ENCODE measurements around the gene SLC30A4.

The SLC30A4 gene

DNA sequence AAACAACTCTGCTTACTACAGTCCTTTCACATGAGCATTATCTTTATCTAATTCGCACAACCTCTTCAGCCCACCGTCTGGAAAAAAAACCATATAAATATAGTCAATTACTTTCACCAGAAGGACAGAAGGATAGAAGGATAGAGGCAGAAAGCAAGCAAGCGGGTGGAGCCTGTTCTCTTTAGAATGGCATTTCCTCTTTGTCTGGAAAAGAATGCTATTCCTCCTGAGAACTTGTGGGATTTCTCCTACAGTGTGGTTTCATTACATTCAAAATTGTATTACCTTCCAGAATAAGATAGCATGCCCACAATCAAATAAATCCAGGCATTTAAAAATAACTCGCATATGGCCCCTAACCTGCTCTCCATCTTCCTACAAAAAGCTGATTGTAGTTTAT, 23.1 kb downstream of the SLC30A4 start:
- DNase-seq = no peak

DNA sequence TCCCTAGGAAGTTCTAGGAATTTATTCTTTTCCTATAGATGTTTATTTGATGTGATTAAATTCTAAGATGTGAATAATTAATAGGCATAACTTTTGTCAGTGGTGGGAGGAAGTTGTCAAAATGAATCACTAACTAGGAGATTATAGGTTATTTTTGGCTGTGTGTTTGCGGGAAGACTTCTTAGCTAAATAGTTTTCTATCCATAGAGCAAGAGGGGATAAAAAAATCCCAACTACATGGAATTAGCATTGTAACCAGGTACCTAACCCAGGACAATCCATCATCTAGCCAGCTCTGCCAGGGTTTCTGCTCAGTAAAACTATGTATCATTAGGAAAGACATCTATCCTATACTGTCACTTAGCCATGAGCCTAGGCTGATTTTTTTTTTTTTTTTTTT, 23.9 kb downstream of the SLC30A4 start:
- DNase-seq = no peak

DNA sequence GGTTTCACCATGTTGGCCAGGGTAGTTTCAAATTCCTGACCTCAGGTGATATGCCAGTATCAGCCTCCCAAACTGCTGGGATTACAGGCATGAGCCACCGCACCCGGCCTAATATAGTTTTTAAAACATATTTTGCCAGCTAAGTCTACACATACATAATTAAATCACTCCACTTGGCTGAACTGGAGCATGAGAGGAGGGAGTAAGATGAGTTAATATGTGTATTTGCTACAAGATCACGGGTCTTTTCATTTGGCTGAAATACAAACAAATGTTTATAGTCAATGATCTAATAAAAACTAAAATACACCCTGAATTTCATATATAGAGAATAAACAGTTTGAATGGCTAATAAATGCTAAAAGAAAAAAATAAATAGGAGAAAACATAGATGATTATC, 25.3 kb downstream of the SLC30A4 start:
- DNase-seq = no peak

DNA sequence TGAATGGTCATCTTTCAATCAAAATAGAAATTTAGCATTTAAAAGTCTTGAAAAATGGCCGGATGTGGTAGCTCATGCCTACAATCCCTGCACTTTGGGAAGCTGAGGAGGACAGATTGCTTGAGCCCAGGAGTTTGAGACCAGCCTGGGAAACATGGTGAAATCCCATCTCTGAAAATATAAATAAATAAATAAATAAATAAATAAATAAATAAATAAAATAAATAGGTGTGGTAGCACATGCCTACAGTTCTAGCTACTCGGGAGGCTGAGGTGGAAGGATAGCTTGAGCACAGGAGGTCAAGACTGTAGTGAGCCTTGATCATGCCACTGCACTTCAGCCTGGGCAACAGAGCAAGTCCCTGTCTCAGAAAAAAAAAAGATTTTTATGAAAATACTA, 25.9 kb downstream of the SLC30A4 start:
- no peak for DNase-seq

DNA sequence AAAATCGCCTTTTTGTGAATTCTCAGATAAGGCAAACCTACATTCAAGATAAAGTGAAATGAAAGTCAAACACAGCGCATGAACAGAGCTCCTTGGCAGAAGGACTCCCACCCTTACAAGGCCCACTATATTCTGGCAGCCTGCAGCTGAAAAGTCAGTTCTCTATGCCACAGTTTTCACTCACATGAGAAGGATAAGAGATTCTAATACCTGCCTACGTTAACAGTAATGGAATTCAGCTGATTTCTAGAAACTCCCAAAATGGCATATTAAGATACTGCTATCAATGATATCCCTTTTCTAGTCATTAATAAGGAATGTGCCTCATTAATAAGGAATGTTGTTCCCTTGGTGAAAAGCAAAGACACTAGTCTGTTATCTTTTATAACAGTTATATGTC, 27.0 kb downstream of the SLC30A4 start:
- DNase-seq = no peak

DNA sequence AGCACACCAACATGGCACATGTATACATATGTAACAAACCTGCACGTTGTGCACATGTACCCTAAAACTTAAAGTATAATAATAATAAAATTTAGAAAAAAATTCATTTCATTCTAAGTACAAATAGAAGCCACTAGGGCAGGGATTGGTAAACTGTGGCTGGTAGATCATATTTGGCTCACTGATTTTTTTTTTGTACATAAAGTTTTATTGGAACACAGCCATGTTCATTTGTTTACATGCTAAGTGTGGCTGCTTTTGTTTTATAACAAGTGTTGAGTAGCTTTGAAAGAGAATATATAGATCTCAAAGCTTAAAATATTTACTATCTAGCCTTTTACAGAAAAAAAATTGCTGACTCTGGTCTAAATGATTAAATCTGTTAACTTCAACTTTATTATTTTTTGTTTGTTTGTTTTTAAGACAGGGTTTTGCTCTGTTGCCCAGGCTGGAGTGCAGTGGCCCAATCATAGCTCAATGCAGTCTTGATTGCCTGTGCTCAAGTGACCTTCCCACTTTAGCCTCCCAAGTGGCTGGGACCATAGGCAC, 32.8 kb downstream of the SLC30A4 start:
- DNase-seq = no peak

DNA sequence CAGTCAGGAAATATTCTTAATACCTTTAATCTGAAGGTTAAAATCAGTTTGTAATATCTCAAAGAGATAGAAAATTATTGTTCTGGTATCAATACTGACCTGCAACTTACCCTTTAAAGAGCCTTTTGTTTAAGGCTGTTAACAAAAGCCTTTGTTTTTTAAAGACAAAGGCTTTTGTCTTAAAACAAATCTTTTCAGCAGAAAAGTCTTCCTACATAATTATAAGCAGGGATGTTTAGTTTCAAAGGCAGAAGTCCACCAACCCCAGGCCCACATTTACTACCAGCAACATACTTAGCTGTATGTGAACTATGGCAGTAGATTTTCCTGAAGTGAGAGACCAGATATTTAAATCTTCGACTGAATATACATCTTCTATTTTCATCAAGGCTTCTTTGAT, 36.2 kb downstream of the SLC30A4 start:
- DNase-seq = no peak

DNA sequence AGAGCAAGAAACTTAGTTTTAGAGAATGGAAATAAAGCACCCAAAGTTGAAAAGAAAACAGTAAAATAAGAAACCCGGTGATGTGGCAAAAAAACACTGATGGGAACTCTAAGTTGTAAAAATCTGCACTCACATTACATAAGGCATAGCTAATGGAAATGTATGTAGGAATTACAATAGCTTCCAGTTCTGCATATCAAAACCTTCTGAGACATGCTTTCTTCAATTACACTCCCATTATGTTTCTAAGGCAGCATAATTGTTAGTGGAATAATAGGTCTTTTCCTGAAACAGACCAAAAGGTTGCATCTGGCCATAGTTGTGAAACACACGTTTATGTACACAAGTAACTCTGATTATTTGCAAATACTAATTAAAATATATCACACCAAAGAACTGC, 41.4 kb downstream of the SLC30A4 start:
- no peak for DNase-seq

DNA sequence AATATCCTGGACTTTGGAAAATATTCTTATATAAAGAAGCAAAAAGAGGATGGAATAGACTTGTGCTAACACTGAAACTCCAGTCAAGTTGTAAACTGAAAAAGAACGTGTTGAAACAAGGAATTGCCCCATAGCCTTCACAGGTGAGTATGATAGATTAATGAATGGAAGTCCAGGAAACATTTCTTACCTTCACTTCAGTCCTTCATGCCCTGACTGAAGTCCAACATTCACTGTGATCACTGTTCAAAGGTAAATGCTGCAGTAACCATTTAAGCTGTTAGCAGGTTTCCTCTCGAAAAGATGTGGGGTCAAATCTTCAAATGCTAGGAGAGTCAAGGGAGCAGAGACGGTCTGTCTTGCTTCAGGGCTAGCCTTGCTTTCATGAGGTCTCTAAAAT, 46.1 kb downstream of the SLC30A4 start:
- no peak for DNase-seq

DNA sequence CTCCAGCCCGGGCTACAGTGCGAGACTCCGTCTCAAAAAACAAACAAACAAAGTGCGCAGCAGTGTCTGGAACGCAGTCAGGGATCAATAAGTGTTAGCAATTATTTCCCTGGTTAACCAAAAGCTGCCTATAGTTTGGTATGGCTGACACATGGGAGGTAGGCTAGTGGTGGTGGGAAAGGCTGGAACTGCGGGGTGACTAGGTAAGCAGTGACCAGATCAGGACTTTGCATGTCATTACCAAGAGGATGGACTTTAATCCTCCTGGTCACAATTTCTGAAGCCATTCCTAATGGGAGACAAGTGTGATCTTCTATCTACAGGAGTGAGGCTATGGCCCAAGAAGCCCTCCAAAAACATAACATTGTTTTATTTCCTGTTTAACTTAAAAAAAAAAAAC, 47.8 kb downstream of the SLC30A4 start:
- DNase-seq = no peak

DNA sequence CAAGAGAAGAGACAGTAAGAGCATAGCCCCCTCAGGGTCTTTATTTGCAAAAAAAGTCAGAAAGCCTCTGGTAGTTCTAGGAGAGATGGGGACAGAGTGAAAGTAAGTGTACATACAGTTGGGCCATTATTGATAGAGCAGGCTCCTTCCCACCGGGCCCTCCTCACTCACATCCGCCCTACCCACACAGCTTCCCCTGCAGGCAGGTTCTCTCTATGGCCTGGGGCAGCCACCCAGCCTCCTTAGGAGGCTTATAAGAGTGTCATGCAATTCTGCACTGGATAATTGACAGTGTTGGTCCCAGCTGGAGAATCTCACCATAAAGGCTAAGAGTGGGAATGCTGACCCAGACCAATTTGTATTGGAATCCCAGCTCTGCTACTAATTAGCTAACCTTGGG, 49.5 kb downstream of the SLC30A4 start:
- no peak for DNase-seq

DNA sequence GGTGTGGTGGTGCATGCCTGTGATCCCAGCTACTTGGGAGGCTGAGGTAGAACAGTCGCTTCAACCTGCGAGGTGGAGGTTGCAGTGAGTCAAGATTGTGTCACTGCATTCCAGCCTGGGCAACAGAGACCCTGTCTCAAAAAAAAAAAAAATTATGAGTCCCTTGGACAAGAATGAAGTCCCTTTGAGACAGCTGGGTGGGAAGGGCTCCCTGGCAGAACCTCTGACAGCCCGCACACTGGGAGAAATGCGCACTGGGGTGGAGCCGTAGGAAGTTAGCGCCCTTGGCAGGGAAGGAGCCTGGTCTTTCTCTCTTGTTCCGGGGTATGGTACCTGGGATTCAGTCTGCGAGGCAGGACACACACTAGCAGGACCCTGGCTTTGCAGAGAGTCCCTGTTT, 51.4 kb downstream of the SLC30A4 start:
- DNase-seq = no peak

DNA sequence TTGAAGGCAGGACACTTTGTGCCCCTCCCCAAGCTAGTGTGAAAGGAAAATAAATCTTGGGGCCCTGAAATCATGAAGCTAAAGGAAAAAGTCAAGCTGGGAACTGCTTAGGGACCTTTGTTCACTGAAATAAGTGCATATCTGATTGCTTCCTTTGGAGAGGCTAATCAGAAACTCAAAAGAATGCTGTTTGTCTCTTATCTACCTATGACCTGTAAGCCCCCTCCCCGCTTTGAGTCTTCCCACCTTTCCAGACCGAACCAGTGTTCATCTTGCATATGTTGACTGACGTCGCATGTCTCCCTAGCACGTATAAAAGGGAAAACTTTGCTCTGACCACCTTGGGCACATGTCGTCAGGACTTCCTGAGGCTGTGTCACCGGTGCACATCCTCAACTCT, 53.1 kb downstream of the SLC30A4 start:
- DNase-seq = no peak

DNA sequence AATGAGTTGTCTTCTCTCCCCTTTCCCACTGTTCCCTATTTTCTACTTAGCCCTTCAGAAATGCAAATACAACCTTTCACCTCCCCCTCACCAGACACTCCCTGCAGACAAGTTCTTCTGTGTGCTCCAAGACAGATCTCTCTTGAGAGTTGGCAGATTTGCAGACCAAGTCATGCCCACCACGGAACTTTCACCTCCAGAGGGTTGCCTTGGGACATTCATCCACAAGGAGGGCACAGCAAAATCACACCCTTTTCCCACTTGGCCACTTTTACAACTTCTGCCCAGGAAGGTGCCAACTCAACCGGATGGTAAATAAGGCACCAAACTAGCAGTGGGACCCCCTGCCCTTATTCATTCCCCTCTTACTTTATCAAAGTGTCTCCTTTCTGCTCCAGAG, 53.5 kb downstream of the SLC30A4 start:
- DNase-seq = no peak

DNA sequence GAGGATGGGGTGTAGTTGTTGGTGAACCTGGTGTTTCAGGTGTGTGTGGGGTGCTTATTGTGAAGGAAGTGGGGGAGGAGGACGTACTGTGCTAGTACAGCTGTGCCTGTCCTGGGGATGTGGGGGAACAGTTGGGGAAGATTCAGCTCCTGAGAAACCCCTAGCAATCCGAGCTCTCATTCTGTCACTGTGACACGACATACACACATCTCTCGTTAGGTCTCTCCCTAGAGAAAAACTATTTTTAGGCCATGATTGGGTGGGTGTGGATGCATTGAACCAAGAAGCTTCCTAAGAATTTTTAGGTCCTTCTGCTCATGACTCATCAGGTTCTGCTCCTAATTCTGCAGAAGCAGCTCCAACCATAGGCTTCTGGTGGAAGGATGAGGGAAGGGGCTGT, 54.3 kb downstream of the SLC30A4 start:
- no peak for DNase-seq

DNA sequence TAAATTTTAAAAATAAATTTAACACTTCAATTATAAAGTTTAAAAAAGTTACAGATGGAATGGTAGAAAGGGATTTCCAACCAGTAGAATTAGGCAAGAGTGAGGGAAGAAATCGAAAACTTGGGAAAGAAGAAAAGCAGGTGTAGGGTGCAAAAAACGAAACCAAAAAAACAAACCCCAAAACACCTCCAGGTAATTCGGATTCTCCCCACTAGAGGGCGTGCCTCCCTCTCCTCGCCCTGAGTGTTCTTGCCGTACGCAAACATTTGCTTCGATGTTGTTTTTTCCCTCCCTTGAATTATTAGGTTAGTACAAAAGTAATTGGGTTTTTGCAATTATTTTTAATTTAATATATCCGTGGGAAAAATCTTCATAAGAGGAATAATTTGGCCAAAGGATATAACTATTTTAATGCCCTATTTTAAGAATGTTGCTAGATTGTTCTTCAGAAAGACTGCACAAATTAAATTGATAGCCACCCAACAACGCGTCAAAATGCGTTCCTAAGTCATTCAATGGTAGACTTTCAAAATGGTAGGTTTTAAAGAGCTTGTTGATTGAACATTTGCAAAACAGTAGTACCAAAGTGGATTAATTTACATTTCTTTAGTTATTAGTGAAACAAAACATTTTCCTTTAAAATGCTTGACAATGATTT, 63.7 kb downstream of the SLC30A4 start:
- DNase-seq = peak; percentile 86

DNA sequence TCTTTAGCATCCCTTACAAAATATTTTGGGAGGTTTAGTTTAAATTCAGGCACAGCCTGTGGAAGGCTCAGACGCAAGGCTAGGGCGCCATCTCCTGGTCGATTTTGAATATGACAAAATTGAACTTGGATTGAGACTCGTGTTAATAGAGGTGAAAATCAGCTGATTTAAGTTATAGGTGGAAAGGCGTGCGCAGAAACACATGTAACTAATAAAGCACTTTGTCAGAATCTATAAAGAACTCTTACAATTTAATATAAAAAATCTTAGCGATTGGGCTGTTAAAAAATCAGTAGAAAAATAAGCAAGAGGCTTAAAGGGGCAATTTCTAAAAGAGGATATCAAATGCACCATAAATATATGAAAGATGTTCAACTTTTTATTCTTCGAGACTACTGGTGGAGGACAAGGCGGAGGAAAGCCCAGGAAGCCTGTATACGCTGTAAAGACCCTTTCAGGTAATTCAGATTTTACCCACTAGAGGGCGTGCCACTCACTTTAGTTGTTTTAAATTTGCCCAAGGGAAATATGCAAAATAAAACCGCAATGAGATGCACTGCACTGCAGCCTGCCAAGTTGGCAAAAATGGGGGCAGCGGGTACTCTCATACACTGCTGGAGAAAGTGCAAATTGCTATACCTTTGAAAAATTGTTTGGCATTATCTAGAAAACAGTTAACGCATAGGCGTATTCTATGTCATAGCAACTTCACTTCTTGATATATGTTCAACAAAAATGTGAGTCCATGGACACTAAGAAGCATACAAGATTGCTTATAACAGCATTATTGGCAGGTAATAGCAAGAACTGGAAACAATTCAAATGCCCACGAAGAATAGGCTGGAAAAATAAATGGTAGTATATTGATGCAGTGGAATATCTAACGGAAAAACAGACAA, 64.7 kb downstream of the SLC30A4 start:
- DNase-seq = peak; percentile 82

DNA sequence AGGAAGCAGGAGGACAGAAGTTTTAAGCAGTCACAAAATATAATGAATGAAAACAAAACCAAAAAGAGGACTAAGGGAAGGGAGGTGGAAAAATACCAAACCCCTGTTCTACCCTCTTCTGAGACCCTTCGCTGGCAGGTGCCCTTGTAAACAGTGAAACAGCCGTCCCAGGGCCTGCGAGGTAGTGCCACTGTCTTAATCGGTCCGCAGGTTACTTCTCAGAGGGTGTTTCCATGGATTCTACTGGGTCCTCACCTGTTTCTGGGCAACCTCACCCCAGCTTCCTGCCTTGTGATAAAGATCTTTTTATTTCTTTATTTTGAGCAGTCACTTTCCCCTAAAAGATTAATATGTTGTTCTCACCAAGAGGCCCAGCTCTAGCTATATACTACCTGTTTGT, 65.3 kb downstream of the SLC30A4 start:
- DNase-seq = no peak

DNA sequence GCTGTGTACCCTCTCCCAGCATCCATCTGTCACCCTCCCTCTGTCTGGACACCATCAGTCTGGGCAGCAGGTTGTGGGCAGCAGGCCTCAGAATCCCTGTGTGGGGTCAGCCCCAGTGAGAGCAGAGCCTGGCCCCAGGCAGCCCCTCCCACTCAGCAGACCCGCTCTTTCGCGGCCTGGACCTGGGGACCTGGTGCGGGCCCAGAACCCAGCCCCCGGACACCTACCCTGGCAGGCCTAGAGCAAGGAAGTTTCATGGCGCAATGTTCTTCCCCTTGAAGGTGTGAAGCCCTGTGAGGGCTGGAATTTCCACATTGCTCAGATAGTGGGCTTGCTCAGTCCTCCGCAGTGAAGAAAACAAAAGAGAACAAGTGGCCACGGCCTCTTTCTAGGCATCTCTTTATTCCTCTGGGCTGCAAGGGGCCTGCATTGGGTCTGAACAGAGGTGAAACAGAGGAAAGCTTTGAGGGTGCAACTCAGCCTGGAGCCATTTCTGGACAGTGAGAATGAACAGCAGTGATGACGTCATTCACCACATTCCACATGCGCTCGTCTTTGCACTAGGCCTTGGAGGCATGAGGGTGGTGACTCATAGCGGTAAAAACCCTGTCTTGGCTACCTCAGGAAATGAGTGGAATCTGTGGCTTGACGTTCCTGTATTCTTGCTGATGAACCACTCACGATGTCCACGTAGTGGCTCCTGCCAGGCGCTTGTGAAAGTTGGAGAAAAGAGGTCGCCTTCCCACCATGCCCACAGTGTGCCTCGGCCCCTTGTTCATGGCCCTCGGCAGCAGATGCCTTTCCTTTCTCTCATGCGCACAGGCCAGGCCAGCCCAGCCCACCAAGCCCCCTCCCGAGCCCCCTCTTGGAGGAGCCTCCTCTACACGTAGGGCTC, 66.1 kb downstream of the SLC30A4 start:
- DNase-seq = peak; percentile 49

DNA sequence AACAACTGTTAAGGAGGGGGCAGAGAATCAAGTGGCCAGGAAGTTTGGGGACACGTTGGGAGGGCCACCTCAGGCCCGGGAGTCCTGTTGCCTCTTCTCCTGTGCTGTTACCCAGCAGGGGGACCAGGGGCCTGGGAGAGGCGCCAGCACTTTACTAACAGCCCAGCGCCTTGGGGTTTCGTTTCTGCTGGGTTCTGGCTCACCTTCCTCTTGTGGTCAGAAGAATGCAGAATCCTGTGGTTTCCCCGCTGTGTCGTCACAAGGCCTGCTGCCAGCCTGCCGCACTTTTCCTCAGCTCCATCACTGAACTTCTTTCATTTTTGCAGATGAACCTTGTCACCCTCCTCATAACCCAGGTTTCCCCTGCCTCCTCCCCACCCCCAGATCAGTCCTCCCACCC, 67.7 kb downstream of the SLC30A4 start:
- peak; percentile 61 for DNase-seq

DNA sequence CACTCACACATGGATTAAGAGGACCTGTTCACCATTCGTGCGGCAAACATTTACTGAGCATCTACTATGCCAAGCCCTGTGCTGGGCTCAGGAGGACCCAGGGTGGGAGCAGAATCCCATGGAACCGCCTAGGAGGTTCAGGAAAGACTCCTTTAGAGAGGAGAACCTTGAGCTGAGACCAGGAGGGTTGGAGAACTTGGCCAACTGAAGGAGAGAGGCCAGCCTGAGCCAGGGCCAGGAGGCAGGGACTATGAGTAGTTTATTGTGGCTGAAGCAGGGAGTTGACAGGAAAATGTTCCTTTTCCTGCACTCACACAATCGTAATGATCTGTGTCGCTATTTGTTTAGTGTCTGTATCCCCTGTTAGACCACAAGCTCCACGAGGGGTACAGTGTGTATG, 71.3 kb downstream of the SLC30A4 start:
- no peak for DNase-seq

DNA sequence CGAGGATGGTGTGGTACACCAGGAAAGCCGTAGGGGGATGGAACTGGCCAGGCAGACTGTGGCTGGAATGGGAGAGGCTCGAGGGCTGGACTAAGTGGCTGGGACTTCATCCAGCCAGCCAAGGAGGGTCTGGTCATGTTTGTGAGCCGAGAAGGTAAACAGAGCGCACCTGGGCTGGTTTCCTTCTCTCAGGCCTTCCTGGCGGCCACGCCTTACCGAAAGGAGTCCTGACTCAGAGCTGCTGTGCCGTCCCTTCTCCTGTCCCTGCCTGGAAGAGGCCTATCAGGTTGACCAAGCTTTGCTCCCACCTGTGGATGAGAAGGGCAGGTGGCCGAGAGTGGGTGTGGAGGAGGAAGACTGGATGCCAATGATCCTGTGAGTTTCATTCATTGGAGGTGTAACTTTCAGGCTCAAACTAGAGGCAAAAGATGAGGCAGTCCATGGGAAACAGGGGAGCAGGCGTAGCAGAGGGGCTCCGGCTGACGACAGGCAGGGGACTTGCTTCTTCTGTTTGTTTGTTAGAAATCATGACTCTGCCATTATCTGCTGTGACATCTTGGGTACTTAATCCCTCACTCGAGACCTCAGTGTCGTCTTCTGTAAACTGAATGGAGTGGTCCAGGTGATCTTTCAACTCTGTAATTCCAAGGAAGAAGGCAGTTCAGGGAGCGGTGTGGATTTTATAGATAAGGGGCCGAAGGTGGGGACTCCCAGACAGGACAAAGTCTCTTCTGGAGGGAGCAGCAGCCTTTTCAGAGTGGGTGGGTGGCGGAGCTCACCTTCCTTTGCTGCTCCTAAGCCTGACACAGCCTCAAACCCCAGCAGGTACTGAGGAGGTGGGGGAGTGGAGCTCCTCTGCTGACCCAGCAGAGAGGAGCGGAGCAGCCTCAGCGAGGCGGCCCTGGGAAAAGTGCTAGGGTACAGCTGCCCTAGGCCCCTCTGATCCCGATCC, 72.4 kb downstream of the SLC30A4 start:
- no peak for DNase-seq
